K562 (cell line): Measurements from ENCODE around the gene GRB2. TPM values are rescaled to one million over a fixed set of nuclear protein-coding genes. Genes with fewer than 3 reads are reported as not detected.

Source experiments
- BDP1 ChIP-seq: IDR thresholded peaks from 3 replicates; pipeline ENCODE4 v1.6.1; 2011; ENCODE audit not compliant: insufficient read length, insufficient read depth
- CBFB ChIP-seq: sonication (generic); formaldehyde crosslinking; IDR thresholded peaks from 2 replicates; pipeline ENCODE4 v1.4.0; 2020; ENCODE audit warnings: mild to moderate bottlenecking, missing genetic modification reagents
- CC2D1A ChIP-seq: fragments of 450-650 bp; IDR thresholded peaks from 2 replicates; pipeline ENCODE4 v1.6.1; 2017; ENCODE audit warnings: mild to moderate bottlenecking
- DDX20 ChIP-seq: fragments of 450-650 bp; IDR thresholded peaks from 2 replicates; pipeline ENCODE4 v1.6.1; 2016; ENCODE audit warnings: missing genetic modification characterization, low read depth, mild to moderate bottlenecking, missing compliant biosample characterization, moderate library complexity
- ELF2 ChIP-seq: fragments of 250-450 bp; sonication (Bioruptor Pico); IDR thresholded peaks from 2 replicates; pipeline ENCODE4 v1.5.0; 2021; ENCODE audit warnings: mild to moderate bottlenecking
- KDM2B ChIP-seq: fragments of 250-450 bp; sonication (Bioruptor Pico); IDR thresholded peaks from 2 replicates; pipeline ENCODE4 v1.8.0; 2021; ENCODE audit warnings: mild to moderate bottlenecking, moderate library complexity
- LARP7 ChIP-seq: fragments of 450-650 bp; IDR thresholded peaks from 2 replicates; pipeline ENCODE4 v1.6.1; 2016
- POLR2A ChIP-seq: fragments of 450-650 bp; conservative IDR thresholded peaks from 2 replicates; pipeline ENCODE4 v1.6.1; 2016
- SNIP1 ChIP-seq: fragments of 450-650 bp; IDR thresholded peaks from 2 replicates; pipeline ENCODE4 v1.7.1; 2017; ENCODE audit warnings: low read depth, mild to moderate bottlenecking
- ZBTB8A ChIP-seq: fragments of 450-650 bp; IDR thresholded peaks from 2 replicates; pipeline ENCODE4 v1.6.1; 2018; ENCODE audit warnings: mild to moderate bottlenecking, moderate library complexity; ENCODE audit not compliant: partially characterized antibody
- ZNF778 ChIP-seq: fragments of 450-650 bp; formaldehyde crosslinking; IDR thresholded peaks from 2 replicates; pipeline ENCODE4 v1.4.0; 2020; ENCODE audit warnings: mild to moderate bottlenecking, moderate library complexity
- polyA plus RNA-seq, 8 experiments: library from polyadenylated mRNA; depleted of rRNA in 4 of 8; stranded (reverse) in 5 of 8; unstranded in 3 of 8; fragments of >200 nt; fragmentation: Nextera tagmentation in 2 of 8; fragmentation: Illumina TruSeq in 1 of 8; extraction: Ambion mirVana in 2 of 8; extraction: Trizol in 1 of 8; gene quantifications; 2 replicates each; pipeline versions ENCODE4 v1.2.1 to v1.2.3, GENCODE V29; 2011 to 2014; ENCODE audit warnings: inconsistent platforms in 1 of 8, missing spikeins in 1 of 8
- total RNA-seq, 7 experiments: library from RNA; depleted of rRNA in 6 of 7; stranded (reverse); fragments of >200 nt in 6 of 7; fragmentation: Illumina TruSeq in 2 of 7; extraction: Trizol in 2 of 7; gene quantifications; 2 replicates each; pipeline versions ENCODE4 v1.2.1 to v1.2.3, GENCODE V29; 2011 to 2021; ENCODE audit warnings: low replicate concordance in 1 of 7
- TF ChIP-seq, protein P1 (sequence below): fragments of 450-650 bp; formaldehyde crosslinking; IDR thresholded peaks from 2 replicates; pipeline ENCODE4 v1.4.0; 2020; ENCODE audit warnings: mild to moderate bottlenecking, moderate library complexity
- TF ChIP-seq, protein P2 (sequence below), 3 experiments: IDR thresholded peaks in 2 of 3; conservative IDR thresholded peaks in 1 of 3; 2 replicates each; pipeline ENCODE4 v1.5.1; 2011 to 2012; ENCODE audit warnings: low read length in 3 of 3, mild to moderate bottlenecking in 3 of 3, control low read depth in 2 of 3, improper control_type of control experiment in 1 of 3, inconsistent platforms in 1 of 3, low read depth in 1 of 3, mixed read lengths in 1 of 3, moderate library complexity in 1 of 3; ENCODE audit not compliant: insufficient read depth in 2 of 3
- TF ChIP-seq, protein P3 (sequence below): fragments of 150-350 bp; conservative IDR thresholded peaks from 2 replicates; pipeline ENCODE4 v1.6.1; 2014; ENCODE audit warnings: low read length
- TF ChIP-seq, protein P4 (sequence below): fragments of 250-450 bp; sonication (Bioruptor Pico); IDR thresholded peaks from 2 replicates; pipeline ENCODE4 v1.4.0; 2020; ENCODE audit warnings: mild to moderate bottlenecking

Gene GRB2
- total and polyA plus RNA-seq, 9 of the 15 experiments (the other 6 are each of a cell fraction or from before 2014, with no cell fraction given): 57.2 to 136 (median 84.8) TPM

DNA sequence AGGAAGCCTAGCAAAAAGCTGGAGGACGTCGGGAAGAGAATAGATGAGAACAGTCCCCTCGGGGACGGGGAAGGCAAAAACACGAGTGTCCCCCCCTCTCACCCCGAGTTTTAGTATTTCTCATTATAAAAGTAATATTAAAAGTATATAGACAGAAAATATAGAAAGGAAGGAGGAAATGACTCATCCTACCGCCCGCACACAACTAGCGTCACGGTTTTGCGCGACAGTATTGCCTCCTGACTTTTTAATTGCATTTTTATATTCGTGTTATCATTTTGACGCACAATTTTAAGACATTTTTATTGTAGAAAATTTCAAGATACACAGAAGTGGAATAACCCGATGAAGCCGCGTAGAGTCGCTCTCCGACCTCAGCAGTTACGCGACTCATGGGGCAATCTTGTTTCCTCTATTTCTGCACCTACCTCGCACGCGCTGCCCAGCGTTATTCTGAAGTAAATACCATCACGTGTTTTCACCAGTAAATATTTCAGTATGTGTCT lies 115.6 kb downstream of the GRB2 start (continued):
- TF ChIP-seq, protein P1, sequence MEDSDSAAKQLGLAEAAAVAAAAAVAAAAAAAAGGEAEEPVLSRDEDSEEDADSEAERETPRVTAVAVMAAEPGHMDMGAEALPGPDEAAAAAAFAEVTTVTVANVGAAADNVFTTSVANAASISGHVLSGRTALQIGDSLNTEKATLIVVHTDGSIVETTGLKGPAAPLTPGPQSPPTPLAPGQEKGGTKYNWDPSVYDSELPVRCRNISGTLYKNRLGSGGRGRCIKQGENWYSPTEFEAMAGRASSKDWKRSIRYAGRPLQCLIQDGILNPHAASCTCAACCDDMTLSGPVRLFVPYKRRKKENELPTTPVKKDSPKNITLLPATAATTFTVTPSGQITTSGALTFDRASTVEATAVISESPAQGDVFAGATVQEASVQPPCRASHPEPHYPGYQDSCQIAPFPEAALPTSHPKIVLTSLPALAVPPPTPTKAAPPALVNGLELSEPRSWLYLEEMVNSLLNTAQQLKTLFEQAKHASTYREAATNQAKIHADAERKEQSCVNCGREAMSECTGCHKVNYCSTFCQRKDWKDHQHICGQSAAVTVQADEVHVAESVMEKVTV (CRISPR knock-in tag): peak; percentile 47; the same call in 1 of the 2 replicates
- TF ChIP-seq CC2D1A (0 out of 2 replicates have a peak, but pooled peaks have one; percentile 34), KDM2B (CRISPR knock-in tag) (no peak), ZNF778 (CRISPR knock-in tag) (no peak), LARP7 (no peak), SNIP1 (no peak), ZBTB8A (no peak), BDP1 (no peak), ELF2 (no peak), POLR2A (no peak), CBFB (CRISPR knock-in tag) (no peak), DDX20 (no peak)
- TF ChIP-seq, protein P2, sequence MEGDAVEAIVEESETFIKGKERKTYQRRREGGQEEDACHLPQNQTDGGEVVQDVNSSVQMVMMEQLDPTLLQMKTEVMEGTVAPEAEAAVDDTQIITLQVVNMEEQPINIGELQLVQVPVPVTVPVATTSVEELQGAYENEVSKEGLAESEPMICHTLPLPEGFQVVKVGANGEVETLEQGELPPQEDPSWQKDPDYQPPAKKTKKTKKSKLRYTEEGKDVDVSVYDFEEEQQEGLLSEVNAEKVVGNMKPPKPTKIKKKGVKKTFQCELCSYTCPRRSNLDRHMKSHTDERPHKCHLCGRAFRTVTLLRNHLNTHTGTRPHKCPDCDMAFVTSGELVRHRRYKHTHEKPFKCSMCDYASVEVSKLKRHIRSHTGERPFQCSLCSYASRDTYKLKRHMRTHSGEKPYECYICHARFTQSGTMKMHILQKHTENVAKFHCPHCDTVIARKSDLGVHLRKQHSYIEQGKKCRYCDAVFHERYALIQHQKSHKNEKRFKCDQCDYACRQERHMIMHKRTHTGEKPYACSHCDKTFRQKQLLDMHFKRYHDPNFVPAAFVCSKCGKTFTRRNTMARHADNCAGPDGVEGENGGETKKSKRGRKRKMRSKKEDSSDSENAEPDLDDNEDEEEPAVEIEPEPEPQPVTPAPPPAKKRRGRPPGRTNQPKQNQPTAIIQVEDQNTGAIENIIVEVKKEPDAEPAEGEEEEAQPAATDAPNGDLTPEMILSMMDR (IDR thresholded peaks at IDR 0.05 in 2 of 3, conservative IDR thresholded peaks at IDR 0.05 in 1 of 3; ENCODE audit: insufficient read depth in 2 of 3, low read depth in 1 of 3, low read length in 3 of 3): peak; percentile 19 to 71 (median 57); a peak in 5 of 6 replicates
- TF ChIP-seq, protein P3, sequence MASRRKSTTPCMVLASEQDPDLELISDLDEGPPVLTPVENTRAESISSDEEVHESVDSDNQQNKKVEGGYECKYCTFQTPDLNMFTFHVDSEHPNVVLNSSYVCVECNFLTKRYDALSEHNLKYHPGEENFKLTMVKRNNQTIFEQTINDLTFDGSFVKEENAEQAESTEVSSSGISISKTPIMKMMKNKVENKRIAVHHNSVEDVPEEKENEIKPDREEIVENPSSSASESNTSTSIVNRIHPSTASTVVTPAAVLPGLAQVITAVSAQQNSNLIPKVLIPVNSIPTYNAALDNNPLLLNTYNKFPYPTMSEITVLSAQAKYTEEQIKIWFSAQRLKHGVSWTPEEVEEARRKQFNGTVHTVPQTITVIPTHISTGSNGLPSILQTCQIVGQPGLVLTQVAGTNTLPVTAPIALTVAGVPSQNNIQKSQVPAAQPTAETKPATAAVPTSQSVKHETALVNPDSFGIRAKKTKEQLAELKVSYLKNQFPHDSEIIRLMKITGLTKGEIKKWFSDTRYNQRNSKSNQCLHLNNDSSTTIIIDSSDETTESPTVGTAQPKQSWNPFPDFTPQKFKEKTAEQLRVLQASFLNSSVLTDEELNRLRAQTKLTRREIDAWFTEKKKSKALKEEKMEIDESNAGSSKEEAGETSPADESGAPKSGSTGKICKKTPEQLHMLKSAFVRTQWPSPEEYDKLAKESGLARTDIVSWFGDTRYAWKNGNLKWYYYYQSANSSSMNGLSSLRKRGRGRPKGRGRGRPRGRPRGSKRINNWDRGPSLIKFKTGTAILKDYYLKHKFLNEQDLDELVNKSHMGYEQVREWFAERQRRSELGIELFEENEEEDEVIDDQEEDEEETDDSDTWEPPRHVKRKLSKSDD: no peak
- TF ChIP-seq, protein P4, sequence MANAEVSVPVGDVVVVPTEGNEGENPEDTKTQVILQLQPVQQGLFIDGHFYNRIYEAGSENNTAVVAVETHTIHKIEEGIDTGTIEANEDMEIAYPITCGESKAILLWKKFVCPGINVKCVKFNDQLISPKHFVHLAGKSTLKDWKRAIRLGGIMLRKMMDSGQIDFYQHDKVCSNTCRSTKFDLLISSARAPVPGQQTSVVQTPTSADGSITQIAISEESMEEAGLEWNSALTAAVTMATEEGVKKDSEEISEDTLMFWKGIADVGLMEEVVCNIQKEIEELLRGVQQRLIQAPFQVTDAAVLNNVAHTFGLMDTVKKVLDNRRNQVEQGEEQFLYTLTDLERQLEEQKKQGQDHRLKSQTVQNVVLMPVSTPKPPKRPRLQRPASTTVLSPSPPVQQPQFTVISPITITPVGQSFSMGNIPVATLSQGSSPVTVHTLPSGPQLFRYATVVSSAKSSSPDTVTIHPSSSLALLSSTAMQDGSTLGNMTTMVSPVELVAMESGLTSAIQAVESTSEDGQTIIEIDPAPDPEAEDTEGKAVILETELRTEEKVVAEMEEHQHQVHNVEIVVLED (CRISPR knock-in tag): no peak; the same call in 1 of the 2 replicates
